AG08396 (cell line): ENCODE measurements around the gene PRCD.
"Not testable (repeated sequence)": the region's sequence is repeated elsewhere in the genome, so short reads cannot be mapped to it uniquely, and the experiment has no call there.

ENCODE experiments used
- DNase-seq: peaks from one replicate; pipeline ENCODE4 v3.0.0; 2012; ENCODE audit warnings: low spot score, mixed read lengths

PRCD gene

DNA sequence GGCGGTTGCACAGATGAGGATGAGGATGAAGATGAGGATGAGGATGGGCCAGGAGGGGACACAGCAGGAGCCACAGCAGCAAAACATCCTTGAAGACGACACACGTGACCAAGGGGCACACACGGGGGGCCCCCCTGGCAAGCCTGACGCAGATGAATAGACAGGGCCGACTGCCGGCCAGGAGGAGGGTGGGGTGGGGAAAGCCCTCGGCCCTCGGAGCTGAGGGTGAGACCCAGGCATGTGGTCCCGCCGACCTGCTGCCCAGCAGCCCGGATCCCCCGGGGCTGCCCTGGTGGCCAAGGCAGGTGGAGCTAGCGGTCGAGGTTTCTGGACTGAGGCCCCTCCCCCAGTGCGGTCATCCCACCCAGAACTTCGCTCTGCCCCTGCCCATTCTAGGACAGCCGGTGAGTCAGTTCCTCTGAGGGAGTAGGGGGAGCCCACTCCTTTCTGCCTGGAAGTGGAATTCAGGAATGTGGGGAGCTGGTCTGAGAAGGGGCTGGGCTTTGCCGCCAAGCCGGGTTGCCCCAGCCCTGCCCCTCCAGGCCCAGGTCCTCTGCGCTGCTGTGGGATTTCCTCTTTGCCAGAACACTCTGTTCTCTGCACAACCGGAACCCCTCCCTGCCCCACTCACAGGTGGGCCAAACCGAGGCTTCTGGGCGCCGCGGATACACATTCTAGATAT lies 12.3 kb upstream of the PRCD start:
- peak; percentile 48 for DNase-seq

DNA sequence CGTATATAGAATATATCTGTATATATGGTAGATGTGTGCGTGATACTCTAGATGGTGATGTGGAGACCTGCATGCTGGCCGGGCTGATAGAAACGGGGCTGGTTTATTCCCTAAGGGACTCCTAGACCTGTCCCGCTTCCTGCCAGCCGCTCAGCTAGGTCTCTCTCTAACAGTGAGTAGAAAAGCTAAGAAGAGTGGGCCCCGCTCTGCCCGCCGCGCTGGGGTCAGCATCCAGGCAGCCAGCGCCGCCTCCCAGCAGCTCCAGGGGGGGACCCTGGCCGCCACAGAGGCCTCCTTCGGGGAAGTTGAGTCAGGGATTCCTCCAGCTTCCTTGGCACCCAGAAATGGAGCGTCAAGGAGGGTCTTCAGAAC lies 11.7 kb upstream of the PRCD start:
- DNase-seq: no peak

DNA sequence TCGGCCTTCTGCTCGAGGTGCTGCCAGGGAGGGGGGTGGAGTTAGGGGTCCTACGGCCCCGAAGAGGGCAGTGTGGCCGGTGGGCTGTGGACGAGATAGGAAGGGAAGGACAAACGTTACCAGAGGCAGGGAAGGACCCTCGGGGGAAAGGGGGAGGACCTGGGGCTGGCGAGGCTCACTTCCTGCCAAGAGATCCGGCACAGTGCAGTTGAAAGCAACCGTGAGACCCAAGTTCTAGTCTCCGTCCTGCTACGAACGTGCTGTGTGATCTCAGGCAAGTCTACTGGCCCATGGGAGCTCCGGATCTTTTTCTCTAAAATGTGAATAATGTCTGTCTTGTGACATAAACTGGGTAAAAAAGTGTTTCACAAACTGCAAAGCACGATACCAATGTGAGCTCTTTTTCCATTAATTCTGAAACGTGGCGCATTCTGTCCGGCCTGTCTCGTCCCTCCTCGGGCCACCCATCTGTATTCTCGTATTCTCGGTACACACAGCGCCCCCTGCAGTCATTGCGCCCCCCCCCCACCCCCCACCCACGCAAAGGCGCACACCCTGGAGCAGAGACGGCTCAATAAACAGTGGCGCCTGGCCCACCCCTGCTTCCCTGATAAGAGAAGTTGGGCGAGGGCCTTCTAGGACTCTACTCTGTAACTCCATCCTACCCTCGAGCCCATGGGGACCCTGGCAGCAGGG lies 11.2 kb upstream of the PRCD start:
- DNase-seq: no peak

DNA sequence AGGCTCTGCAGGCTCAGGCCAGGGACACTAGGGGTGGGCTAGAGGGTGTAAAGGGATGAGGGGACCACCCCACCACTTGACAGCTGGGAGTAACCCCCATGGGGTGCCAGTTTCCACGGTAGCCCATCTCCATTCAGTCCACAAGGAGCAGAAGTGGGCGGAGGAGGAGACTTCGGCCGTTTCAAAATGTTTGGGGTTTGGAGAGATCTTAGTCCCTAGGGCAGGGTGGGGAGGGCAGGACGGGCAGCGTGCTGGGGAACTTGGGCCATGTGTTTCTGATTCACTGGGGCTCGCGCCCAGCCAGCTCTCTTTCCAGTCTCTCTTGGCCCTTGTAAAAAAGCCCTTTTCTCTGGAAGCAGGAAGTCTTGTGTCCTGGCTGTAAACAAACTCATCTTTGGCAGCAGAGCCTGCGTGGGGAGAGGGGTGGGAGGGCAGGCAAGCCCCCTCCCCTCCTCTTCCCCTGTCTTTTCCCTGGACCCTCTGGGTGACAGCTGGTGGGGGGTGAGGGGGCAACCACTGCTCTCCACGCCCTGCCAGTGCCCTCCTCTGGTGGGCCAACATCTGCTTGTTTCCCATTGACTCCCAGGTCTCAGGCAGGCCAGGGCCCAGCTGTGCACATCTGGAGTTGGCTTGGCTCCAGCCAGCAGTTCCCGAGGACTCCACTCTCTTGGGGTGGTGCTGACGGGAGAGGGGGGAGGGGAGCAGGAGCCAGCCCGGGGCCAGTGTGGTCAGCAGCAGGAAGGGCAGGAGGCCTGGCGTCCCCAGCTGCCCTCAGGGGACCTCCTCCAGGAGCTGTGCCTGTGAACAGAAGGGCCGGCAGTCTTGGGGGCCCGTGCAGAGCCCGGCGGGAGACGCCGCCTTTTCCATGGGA lies 10.4 kb upstream of the PRCD start:
- peak; percentile 82 for DNase-seq

DNA sequence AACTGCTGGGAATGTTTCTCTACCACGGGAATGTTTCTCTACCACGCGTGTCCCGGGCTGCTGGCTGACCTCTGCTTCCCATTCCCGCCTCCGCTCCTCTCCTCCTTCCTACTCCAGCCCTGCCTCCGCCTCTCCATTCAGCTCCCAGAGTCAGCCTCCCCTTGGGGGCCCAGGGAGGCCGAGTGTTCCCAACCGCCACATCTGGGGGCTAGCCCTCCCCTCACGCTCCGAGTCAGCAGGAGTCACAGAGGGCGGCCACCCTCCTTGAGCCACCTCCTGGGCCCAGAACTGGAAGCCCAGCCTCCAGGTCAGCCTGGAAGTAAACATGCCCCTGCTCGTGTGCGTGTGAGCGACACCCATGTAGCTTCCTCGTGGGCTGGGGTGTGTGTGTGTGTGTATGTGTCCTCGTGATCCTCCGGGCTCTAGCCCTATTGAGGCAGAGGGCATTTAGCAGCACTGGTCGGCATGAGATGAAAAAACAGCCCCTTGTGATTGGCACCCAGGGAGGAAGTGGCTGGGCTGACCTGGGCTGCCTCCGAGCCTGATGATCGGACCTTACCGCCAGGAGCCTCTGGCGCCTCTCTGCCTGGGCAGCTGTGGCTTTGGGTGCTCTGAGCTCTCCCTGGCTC lies 9.6 kb upstream of the PRCD start:
- DNase-seq: peak; percentile 65

DNA sequence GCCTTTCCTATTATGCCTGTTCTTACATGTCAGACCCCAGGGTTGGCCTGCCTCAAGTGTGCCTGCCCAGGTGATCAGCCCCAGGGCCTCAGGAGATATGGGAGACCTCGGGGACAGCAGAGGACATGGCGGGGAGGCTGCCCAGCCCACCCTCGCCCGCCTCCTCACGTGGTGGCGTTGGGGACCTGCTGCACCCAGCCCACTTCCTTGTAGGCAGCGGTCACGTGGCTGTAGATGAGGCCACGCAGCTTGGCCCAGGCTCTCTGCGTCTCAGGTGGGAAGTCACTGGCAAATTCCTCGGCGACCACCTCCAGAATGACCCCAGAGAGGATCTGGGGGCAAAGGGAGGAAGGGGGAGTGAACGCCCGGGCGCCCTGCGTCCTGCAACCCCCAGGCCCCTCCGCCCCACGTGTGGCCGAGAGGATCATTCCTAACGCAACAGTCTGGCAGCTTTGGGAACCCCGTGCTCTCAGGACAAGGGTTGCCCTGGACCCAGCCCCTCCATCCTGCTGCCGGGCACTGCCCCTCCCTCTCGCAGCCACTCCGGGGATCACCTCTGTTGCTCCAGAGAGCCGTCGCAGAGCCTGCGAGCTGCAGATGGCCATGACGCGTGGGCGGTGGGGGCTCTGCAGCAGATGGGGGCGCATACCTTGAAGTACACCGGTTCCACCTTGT lies 8.9 kb upstream of the PRCD start:
- DNase-seq: no peak

DNA sequence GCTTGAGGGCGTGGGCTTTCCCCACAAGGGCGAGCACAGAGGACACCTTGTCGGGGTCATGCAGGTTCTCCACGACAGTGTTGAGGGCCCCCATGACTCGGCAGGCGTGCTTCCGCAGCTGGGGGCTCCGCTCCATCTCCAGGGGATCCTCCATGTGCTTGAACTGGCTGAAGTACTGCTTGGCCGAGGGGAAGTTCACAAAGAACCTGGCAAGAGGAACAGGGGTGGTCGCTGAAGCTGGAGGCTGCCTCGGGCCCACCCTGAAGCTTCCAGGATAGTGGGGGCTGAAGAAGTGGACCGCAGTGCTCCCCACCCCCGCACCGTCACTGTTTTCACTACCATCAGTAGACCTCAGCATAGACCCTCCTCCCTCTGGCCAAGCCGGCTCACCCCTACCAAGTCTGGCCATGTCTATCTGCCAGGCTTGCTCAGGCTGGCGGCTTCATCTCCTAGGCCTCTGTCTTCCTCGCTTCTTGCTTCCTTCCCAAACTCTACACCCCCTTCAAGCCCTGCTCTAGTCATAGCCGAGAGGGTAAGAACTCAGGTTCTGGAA lies 8.3 kb upstream of the PRCD start:
- no peak for DNase-seq

DNA sequence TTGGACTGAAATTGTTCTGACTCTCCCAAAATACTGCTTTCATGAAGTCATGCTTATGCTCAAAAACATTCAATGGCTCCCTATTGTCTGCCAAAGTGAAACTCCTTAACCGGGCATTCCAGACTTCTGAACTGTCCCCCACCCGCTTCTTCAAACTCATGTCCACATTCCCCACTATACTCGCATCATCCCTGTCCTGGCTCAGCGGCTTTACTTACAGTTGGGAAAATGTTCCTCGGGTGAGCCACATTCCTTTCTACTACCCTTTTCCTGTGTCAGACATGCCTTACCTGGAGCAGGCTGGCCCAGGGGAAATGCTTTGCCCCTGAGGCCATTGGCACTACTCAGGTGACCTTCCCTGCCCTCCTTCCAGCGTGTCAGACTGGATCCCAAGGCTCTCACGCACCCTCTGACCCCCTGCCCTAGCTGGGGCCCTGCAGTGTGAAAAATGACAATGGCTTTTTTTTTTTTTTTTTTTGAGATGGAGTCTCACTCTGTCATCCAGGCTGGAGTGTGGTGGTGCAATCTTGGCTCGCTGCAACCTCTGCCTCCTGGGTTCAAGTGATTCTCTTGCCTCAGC lies 7.7 kb upstream of the PRCD start:
- no peak for DNase-seq

DNA sequence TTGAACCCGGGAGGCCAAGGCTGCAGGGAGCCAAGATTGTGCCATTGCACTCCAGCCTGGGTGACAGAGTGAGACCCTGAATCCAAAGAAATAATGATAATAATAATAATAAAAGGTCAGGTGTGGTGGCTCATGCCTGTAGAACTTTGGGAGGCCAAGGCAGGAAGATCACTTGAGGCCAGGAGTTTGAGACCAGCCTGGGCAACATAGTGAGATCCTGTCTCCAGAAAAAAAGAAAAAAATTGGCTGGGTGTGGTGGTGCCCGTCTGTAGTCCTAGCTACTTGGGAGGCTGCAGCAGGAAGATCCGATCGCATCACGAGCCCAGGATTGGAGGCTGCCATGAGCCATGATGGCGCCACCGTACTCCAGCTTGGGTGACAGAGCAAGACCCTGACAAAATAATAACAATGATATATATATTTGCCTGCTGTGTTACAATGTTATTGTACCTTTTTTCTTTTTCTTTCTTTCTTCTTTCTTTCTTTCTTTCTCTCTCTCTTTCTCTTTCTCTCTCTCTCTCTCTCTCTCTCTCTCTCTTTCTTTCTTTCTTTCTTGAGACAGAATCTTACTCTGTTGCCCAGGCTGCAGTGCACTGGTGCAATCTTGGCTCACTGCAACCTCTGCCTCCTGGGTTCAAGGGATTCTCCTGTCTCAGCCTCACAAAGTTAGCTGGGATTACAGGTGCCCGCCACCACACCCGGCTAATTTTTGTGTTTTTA lies 6.0 kb upstream of the PRCD start:
- not testable (repeated sequence) for DNase-seq

DNA sequence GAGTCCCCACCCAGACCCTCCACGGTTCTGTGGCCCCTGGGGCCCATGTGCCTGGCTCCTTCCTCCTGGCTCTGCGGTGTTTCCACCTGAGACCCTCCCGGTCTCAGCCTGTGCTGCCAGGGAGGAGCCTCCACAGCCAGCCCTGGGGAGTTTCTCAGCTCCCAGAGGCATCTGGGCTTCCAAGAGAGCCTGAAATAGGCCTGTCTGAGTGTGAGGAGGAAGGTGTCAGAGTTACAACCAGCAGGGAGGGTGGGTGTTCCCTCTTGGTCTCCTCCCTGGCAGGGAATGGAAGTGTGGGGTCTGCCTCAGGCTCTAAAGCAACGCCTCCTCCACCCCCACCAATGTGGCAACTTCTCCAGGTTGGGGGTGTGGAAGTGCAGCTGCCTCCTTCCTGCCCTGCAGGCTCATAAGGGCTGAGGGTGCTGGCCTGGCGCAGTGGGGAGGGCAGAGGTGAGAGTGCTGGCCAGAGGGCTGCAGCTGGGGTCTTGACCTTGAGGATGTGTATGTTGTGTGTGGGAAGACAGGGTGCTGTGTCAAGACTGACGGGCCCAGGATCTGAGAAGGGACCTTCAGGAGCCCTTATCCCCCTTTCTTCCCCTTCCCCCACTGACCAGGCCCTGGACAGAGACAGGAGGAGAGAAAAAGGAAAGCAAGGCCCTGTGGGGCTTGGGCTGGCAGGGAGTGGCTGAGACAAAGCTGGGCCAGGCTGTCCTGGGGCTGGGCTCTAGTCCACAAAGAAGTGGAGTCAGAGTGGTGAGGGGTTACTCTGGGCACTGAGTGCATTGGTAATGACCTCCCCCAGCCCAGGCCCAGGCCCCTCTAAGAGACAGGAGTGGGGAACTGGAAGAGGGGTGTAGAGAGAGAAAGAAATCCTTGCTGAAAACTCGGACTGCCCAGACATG lies 4.8 kb upstream of the PRCD start:
- no peak for DNase-seq

DNA sequence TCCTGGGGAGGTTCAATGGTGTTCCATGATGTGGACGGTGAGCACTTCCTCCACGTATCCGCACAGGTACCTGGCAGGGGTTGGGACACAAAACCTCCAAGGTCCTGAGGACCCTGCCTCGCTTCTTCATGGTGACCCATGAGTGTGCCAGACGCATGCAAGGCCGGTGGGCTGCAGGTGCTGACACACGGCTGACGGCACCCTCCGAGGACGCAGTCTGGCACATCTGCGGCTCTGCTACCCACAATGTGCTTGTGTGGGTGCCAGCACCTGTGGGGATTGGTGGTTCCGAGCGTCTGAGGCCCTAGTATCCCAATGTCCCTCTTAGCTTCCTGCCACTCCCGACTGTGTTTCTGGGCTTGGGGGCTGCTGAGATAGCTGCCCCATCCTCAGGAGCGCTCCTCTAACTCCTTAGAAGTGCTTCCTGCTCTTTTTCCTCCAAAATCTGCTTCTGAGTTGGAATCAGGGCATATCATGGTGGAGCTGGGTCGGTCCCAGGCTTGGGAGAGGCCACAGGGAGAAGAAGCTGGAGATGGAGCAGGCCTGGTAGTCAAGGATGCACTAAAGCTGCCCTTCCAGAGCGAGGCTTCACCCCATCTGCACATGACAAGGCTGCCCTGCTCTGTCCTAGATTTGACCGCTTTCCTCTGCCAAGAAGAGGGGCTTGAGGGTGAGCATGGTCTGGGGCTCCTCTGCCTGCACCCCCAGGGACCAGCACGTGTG lies 3.9 kb upstream of the PRCD start:
- no peak for DNase-seq

DNA sequence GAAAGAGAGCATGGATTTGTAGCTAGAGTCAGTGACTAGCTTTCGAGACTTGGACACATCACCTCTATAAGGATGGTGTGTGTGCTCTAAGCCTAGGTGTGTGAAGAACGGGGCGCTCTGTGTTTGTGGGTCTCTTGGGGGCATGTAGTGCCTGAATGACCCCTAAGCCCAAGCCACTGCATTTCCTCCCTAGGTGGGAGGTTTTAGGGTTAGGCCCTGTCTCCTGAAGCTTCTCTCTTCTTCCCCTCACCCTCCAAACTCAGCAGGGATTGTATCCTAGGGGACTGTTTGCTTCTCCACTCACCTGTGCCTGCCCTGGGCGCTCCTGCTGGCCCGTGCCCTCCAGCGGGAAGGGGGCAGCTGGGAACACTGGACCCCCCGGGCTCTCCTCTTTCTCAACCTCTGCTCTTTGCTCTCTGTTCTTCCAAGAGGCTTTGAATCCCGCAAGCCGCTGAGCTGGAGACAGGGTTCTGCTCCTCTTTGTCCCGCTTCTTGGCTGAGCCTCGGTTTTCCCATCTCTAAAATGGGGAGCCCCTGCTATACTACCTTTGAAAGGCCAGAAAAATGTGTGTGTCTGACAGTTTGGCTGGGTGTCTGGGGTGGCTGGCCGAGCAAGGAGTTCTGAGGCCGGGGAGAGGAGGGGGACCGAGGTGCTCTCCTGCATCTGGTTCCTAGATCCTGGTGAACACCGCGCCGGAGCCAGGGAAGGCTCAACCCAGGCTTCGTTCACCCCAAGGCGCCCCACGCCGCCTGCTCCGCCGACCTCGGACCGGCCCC lies 3.1 kb upstream of the PRCD start:
- no peak for DNase-seq

DNA sequence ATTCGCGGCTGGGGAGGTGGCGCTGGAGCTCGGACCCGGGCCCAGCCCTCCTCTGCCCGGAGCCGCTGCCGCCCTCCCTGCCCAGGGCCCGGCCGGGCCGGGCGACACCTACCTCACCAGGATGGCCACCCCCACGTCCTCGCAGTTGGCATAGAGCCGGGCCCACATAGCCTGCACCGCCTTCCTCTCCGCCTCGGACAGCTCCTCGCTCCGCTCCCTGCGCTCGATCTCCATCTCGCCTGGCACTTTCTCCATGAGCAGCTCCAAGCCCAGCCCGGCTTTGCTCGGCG lies 2.6 kb upstream of the PRCD start:
- DNase-seq: peak; percentile 81

DNA sequence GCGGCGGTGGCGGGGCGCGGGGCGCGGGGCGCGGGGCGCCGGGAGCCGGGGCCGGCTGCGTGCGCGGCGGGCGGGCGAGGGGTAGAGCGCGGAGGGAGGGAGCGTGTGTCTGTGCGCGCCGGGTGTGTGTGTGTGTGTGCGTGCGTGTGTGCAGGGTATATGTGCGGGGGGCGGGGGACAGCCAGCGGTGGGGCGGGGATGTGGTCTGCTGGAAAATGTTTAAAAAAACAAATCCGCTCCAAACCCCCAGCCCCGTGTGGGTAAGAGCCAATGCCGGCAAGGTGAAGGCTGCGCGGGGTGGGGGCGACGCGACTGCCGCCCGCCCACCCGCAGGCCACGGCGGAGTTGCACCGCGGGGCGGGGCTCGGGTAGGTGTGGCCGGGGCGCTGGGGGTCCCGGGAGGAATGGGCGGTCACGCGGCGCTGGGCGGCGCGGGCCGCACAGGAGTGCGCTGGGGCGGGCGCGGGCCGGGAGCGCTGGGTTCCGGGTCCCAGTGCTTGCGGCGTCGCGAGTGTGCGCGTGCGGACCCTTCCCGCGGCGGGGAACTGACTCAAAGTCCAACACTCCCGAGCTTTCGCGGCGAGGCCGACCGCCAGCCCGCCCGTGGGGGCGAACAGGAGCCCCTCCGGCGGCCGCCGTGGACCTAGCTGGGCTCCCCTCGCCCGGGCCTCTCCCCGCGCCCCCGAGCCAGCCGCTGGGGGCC lies 2.1 kb upstream of the PRCD start, which contains the start of gene CYGB:
Gene CYGB (minus strand): TSS at position 132 of the 703 bp plus-strand sequence. CDS start 167 bp downstream, outside the sequence.
- DNase-seq: no peak

DNA sequence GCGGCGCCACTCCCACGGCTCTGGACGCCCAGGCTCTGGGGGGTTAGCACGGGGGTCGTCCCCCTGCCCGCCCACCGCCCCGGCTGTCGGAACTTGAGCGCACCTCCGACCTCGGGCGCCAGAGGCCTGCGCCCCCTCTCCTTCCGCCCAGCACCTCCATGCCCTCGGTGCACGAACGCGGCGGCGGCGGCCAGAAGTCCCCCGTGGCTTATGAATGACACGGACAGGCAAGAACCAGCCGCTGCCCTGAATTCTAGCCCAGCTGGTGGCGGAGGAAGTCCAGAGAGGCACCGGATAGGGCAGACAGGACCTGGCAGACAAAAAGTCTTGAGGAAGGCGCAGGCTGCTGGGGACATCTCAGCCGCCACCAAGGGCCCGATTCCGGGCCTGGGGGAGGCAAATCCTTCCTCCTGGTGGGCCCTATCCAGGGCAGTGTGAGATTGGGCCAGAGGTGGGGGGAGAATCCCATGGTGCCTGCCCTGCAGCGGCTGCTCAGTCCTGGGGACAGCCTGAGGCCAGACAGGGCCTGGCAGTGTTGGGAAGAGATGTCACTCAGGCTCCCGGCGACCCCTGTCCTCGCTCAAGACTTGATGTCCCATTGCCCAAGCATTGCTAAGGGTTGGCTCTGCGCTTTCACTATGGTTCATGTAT lies 1.4 kb upstream of the PRCD start:
- no peak for DNase-seq

DNA sequence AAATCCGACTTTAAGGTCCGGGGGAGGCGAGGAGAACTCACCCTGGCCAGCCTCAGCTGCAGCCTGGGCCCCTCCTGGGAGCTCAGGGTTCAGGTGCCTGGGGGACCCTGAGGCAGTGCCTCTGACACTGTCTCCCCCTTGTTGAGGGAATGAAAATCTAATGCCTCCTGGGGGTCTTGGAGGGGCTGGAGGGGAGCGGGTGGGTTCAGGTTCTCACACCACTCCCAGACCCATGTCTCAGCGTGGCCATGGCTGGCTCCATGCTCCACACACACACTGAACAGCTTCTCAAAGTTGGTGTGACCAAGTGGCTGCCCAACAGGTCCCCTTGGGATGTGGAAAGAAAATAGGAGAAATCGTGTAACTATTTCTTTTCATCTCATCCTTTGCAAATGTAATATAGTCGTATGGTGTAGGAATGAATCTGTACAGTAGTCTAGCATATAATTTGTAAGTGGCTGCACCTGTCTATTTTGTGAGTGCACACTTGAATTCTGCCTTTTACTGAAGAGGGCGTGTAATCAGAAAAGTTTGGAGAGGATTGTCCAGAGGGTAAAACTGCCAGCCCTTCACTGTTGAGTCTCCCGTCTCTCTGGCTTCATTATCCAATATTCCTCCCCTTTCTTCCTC lies 788 bp upstream of the PRCD start:
- DNase-seq: no peak
